SJCRH30 (cell line): ENCODE results near the gene HIPK2. TPM values are rescaled to one million over a fixed set of nuclear protein-coding genes. Genes with fewer than 3 reads are reported as not detected.

Experiments used
- DNase-seq, 2 experiments: peaks; one replicate each; pipeline ENCODE4 v3.0.0-alpha.2; 2015 to 2020
- H3K27ac ChIP-seq: fragments of 250-450 bp; sonication (Bioruptor Pico); 2 replicates; pipeline ENCODE4 v1.5.1; 2020; ENCODE audit warnings: mild to moderate bottlenecking, moderate library complexity
- H3K27me3 ChIP-seq: fragments of 250-450 bp; sonication (Bioruptor Pico); 2 replicates; pipeline ENCODE4 v1.5.1; 2020; ENCODE audit warnings: mild to moderate bottlenecking, moderate library complexity
- H3K36me3 ChIP-seq: fragments of 250-450 bp; sonication (Bioruptor Pico); 2 replicates; pipeline ENCODE4 v1.5.1; 2020; ENCODE audit warnings: mild to moderate bottlenecking, moderate library complexity
- H3K4me1 ChIP-seq: fragments of 250-450 bp; sonication (Bioruptor Pico); 2 replicates; pipeline ENCODE4 v1.5.1; 2020; ENCODE audit warnings: mild to moderate bottlenecking, moderate library complexity
- H3K4me3 ChIP-seq: fragments of 250-450 bp; sonication (Bioruptor Pico); 2 replicates; pipeline ENCODE4 v1.5.1; 2020; ENCODE audit warnings: mild to moderate bottlenecking, moderate library complexity
- H3K9me3 ChIP-seq: fragments of 250-450 bp; sonication (Bioruptor Pico); replicated peaks from 2 replicates; pipeline ENCODE4 v1.5.1; 2020; ENCODE audit warnings: mild to moderate bottlenecking, moderate library complexity
- total RNA-seq: library from RNA; depleted of rRNA; stranded (reverse); fragments of >200 nt; shearing (Covaris generic); gene quantifications from 2 replicates; pipeline ENCODE4 v1.2.3, GENCODE V29; 2014; rRNA removed

HIPK2 gene
- total RNA-seq, 1 experiment from 2014 or later = 17.2 TPM

DNA sequence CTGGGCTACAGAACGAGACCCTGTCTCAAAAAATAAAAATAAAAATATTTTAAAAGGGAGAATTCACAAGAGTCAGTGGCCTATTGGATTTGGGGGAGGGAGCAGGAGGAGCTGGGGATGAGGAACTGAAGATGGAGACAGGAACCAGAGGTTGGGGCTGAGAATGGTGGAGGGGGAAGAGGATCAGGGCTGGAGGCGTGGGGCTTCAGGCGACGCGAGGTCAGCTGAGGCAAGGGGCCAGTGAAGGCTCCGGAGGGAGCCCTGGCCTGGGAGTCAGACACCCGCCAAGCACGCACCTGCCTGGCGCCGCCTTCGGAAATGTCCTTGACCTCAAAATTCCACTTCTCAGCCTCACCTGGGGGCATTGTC is 255.0 kb downstream of the HIPK2 start:
- DNase-seq = no peak
- H3K4me1 ChIP-seq = no peaks in the 10 kb centered on the region
- no peak overlapping the region for H3K4me3 ChIP-seq
- no peaks in the 10 kb centered on the region for H3K9me3 ChIP-seq
- no peaks in the 10 kb centered on the region for H3K27me3 ChIP-seq
- no peak overlapping the region for H3K27ac ChIP-seq
- H3K36me3 ChIP-seq = no peaks in the 10 kb centered on the region

DNA sequence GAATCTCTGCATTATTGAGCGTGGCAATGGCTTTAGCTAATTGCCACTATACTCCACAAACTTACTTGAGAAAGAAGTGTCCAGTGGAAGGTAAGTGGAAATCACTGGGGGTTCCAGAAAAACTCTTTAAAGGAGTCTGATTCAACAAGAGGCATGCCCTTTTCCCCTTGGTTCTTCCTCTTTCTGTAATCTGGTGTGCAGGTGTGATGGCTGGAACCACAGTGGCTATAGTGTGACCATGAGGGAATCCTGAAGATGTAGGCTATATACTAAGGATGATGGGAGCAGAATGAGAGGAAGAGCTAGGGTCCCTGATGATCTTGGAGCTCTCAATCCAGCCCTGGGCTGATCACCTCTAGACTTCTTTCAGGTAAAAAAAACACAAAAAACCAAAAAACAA is 256.4 kb downstream of the HIPK2 start:
- no peak overlapping the region for H3K4me3 ChIP-seq
- DNase-seq = no peak
- H3K27ac ChIP-seq = no peak overlapping the region
- H3K9me3 ChIP-seq = no peaks in the 10 kb centered on the region
- H3K36me3 ChIP-seq = no peaks in the 10 kb centered on the region
- H3K27me3 ChIP-seq = no peaks in the 10 kb centered on the region
- no peaks in the 10 kb centered on the region for H3K4me1 ChIP-seq

DNA sequence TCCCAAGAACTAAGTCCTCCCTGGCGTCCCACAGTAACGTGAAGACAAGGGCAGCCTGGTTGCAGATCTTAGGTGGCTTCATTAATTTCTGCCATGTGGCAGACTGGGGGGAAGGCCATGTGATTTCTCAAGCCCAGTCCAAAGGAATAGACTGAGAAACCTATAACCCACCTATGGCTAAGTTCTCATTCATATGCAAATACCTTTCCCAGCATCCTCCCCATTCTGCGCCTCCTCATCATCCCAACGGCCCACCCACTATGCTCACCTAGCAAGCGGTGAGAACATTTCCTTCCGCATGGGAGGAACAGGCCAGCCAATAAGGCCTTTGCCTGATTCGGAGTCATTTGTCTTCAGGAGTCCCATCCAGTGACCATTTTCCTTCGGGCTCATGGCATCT is 262.5 kb downstream of the HIPK2 start:
- no peak for DNase-seq

More for the DNA sequence above, 262.5 kb downstream of the HIPK2 start:
- Histone ChIP-seq H3K27ac (no peak overlapping the region), H3K27me3 (no peaks in the 10 kb centered on the region), H3K9me3 (no peaks in the 10 kb centered on the region), H3K36me3 (no peaks in the 10 kb centered on the region), H3K4me3 (no peak overlapping the region), H3K4me1 (no peaks in the 10 kb centered on the region)

Other genes with a start within 250 kb of the HIPK2 start
- 2.9 and 3.2 TPM in 2 replicates for gene TBXAS1, start 51.3 kb upstream of the HIPK2 start, total RNA-seq